ENCODE data around the gene TPM4. TPM values are rescaled to one million over a fixed set of nuclear protein-coding genes. Genes with fewer than 3 reads are reported as not detected.
A peak's percentile ranks its signal among the peaks of the same experiment; 100 is the strongest.

Gene TPM4
- total and polyA plus RNA-seq, 2 of the 13 experiments (the other 11 are each of a cell fraction or from before 2014, with no cell fraction given) = 180 to 188 TPM

DNA sequence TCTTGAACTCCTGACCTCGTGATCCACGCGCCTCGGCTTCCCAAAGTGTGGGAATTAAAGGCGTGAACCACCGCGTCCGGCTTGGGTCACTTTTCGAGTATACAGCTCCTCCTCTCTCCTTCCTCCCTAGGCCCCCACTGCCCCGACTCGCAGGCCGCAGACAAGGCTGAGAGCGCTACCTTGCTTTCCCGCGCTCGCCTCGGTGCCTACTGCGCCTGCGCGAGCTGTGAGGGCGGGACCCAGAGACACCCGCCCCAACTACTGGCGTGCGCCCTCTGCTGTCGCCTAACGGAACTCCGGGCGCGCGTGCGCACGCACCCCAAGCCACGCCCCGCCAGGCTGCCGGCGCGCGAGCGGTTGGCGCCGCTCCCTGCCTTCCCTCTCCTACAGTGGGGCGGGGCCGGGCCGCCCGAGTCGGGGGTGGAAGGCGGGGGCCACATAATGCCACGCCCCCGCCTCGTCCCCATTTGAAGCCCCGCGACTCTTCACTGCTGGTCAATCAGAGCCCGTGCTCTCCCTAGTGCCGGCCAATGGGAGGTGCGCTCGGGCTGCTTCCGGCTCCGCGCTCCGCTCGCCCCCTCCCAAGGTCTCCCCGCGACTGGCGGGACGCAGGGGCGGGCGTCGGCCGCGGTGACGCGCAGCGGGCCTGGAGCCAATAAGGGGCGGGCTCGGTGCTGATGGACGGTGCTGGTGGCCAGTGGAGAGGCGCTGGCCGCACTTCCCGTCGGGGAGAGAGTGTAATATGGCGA, 35.0 kb downstream of the TPM4 start, which contains the start of gene RAB8A (continued):
- no peak for TF ChIP-seq HNF4G (IDR thresholded peaks at IDR 0.05; ENCODE audit: borderline replicate concordance, low read depth, low read length)
- TF ChIP-seq HNF4G (CRISPR knock-in tag; IDR thresholded peaks at IDR 0.05; ENCODE audit: borderline replicate concordance, low read depth) = no peak; the same call in 1 of the 2 replicates
- TF ChIP-seq, protein P1, sequence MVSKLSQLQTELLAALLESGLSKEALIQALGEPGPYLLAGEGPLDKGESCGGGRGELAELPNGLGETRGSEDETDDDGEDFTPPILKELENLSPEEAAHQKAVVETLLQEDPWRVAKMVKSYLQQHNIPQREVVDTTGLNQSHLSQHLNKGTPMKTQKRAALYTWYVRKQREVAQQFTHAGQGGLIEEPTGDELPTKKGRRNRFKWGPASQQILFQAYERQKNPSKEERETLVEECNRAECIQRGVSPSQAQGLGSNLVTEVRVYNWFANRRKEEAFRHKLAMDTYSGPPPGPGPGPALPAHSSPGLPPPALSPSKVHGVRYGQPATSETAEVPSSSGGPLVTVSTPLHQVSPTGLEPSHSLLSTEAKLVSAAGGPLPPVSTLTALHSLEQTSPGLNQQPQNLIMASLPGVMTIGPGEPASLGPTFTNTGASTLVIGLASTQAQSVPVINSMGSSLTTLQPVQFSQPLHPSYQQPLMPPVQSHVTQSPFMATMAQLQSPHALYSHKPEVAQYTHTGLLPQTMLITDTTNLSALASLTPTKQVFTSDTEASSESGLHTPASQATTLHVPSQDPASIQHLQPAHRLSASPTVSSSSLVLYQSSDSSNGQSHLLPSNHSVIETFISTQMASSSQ (IDR thresholded peaks at IDR 0.05; ENCODE audit: low read depth) = no peak; the same call in 1 of the 2 replicates
- TF ChIP-seq, protein P1 (CRISPR knock-in tag; IDR thresholded peaks at IDR 0.05; ENCODE audit: borderline replicate concordance) = peak; percentile 56; the same call in 1 of the 2 replicates
- TF ChIP-seq ZNF768 (CRISPR knock-in tag; IDR thresholded peaks at IDR 0.05) = no peak; the same call in 1 of the 2 replicates
- TF ChIP-seq NFYC (CRISPR knock-in tag; IDR thresholded peaks at IDR 0.05) = peak; percentile 98
- TF ChIP-seq PHB2 (IDR thresholded peaks at IDR 0.05; ENCODE audit: partially characterized antibody) = no peak
- TF ChIP-seq, protein P2, sequence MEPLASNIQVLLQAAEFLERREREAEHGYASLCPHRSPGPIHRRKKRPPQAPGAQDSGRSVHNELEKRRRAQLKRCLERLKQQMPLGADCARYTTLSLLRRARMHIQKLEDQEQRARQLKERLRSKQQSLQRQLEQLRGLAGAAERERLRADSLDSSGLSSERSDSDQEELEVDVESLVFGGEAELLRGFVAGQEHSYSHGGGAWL (CRISPR knock-in tag; IDR thresholded peaks at IDR 0.05) = no peak
- peak; percentile 75; the same call in 1 of the 2 replicates for TF ChIP-seq HOXD1 (CRISPR knock-in tag; IDR thresholded peaks at IDR 0.05)
- peak; percentile 92 for TF ChIP-seq CCDC6 (CRISPR knock-in tag; IDR thresholded peaks at IDR 0.05)
- no peak for TF ChIP-seq RCOR2 (CRISPR knock-in tag; IDR thresholded peaks at IDR 0.05)
- TF ChIP-seq, protein P3, sequence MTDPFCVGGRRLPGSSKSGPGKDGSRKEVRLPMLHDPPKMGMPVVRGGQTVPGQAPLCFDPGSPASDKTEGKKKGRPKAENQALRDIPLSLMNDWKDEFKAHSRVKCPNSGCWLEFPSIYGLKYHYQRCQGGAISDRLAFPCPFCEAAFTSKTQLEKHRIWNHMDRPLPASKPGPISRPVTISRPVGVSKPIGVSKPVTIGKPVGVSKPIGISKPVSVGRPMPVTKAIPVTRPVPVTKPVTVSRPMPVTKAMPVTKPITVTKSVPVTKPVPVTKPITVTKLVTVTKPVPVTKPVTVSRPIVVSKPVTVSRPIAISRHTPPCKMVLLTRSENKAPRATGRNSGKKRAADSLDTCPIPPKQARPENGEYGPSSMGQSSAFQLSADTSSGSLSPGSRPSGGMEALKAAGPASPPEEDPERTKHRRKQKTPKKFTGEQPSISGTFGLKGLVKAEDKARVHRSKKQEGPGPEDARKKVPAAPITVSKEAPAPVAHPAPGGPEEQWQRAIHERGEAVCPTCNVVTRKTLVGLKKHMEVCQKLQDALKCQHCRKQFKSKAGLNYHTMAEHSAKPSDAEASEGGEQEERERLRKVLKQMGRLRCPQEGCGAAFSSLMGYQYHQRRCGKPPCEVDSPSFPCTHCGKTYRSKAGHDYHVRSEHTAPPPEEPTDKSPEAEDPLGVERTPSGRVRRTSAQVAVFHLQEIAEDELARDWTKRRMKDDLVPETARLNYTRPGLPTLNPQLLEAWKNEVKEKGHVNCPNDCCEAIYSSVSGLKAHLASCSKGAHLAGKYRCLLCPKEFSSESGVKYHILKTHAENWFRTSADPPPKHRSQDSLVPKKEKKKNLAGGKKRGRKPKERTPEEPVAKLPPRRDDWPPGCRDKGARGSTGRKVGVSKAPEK (CRISPR knock-in tag; IDR thresholded peaks at IDR 0.05; ENCODE audit: borderline replicate concordance) = no peak
- no peak for TF ChIP-seq ZNF329 (CRISPR knock-in tag; IDR thresholded peaks at IDR 0.05; ENCODE audit: low read depth)
- TF ChIP-seq, protein P4, sequence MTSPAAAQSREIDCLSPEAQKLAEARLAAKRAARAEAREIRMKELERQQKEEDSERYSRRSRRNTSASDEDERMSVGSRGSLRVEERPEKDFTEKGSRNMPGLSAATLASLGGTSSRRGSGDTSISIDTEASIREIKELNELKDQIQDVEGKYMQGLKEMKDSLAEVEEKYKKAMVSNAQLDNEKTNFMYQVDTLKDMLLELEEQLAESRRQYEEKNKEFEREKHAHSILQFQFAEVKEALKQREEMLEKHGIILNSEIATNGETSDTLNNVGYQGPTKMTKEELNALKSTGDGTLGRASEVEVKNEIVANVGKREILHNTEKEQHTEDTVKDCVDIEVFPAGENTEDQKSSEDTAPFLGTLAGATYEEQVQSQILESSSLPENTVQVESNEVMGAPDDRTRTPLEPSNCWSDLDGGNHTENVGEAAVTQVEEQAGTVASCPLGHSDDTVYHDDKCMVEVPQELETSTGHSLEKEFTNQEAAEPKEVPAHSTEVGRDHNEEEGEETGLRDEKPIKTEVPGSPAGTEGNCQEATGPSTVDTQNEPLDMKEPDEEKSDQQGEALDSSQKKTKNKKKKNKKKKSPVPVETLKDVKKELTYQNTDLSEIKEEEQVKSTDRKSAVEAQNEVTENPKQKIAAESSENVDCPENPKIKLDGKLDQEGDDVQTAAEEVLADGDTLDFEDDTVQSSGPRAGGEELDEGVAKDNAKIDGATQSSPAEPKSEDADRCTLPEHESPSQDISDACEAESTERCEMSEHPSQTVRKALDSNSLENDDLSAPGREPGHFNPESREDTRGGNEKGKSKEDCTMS (CRISPR knock-in tag; conservative IDR thresholded peaks at IDR 0.05) = no peak
- TF ChIP-seq, protein P5, sequence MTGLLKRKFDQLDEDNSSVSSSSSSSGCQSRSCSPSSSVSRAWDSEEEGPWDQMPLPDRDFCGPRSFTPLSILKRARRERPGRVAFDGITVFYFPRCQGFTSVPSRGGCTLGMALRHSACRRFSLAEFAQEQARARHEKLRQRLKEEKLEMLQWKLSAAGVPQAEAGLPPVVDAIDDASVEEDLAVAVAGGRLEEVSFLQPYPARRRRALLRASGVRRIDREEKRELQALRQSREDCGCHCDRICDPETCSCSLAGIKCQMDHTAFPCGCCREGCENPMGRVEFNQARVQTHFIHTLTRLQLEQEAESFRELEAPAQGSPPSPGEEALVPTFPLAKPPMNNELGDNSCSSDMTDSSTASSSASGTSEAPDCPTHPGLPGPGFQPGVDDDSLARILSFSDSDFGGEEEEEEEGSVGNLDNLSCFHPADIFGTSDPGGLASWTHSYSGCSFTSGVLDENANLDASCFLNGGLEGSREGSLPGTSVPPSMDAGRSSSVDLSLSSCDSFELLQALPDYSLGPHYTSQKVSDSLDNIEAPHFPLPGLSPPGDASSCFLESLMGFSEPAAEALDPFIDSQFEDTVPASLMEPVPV (CRISPR knock-in tag; IDR thresholded peaks at IDR 0.05) = peak; percentile 88; the same call in 1 of the 2 replicates
- TF ChIP-seq ZNF674 (CRISPR knock-in tag; IDR thresholded peaks at IDR 0.05; ENCODE audit: low read depth) = no peak

Data from HepG2 (cell line).